WTC11 (cell line): ENCODE measurements around the gene PABPN1L. TPM values are rescaled to one million over a fixed set of nuclear protein-coding genes. Genes with fewer than 3 reads are reported as not detected.

Experiments used
- ATAC-seq: fragments of 200-7000 bp; cut with Tn5 transposase; 2 replicates; pipeline ENCODE4 v1.10.0; 2021; ENCODE audit warnings: mild to moderate bottlenecking, moderate library complexity
- CTCF ChIA-PET: fragments of 300-600 bp; sonication (Branson Sonifier 250); formaldehyde crosslinking; loops from one replicate; lab custom pipeline; 2021; ENCODE audit warnings: antibody characterized with exemption; lab: Charles Lee
- POLR2A ChIA-PET: fragments of 350-600 bp; sonication (Branson Sonifier 250); formaldehyde crosslinking; loops from one replicate; lab custom pipeline; 2021; ENCODE audit warnings: antibody characterized with exemption; lab: Charles Lee
- DNase-seq: peaks from one replicate; pipeline ENCODE4 v3.0.0; 2021; ENCODE audit warnings: low spot score
- H3K27ac Mint-ChIP-seq: 2 replicates; pipeline ENCODE4 v1.8.0; 2021; ENCODE audit warnings: mixed read lengths
- H3K27me3 Mint-ChIP-seq: 2 replicates; pipeline ENCODE4 v1.8.0; 2021; ENCODE audit warnings: low read depth, mild to moderate bottlenecking, moderate library complexity, mixed read lengths
- H3K36me3 Mint-ChIP-seq: 2 replicates; pipeline ENCODE4 v1.8.0; 2021; ENCODE audit warnings: mixed read lengths
- H3K4me1 Mint-ChIP-seq: 2 replicates; pipeline ENCODE4 v1.8.0; 2022; ENCODE audit warnings: mixed read lengths
- H3K4me3 Mint-ChIP-seq: 2 replicates; pipeline ENCODE4 v1.8.0; 2021; ENCODE audit warnings: mild to moderate bottlenecking, moderate library complexity, mixed read lengths
- H3K9me3 Mint-ChIP-seq: 2 replicates; pipeline ENCODE4 v1.8.0; 2021; ENCODE audit warnings: mixed read lengths
- AFF4 ChIP-seq: sonication (generic); formaldehyde crosslinking; IDR thresholded peaks from 2 replicates; pipeline ENCODE4 v1.8.1; 2023; ENCODE audit warnings: mild to moderate bottlenecking, missing genetic modification reagents, borderline replicate concordance
- ESRRA ChIP-seq: sonication (generic); formaldehyde crosslinking; IDR thresholded peaks from 2 replicates; pipeline ENCODE4 v1.8.1; 2022; ENCODE audit warnings: mild to moderate bottlenecking, missing genetic modification reagents, borderline replicate concordance
- FOXJ3 ChIP-seq: sonication (generic); formaldehyde crosslinking; IDR thresholded peaks from 2 replicates; pipeline ENCODE4 v1.9.0; 2021; ENCODE audit warnings: missing genetic modification reagents, mild to moderate bottlenecking, borderline replicate concordance
- FOXP1 ChIP-seq: sonication (generic); formaldehyde crosslinking; IDR thresholded peaks from 2 replicates; pipeline ENCODE4 v1.8.0; 2022; ENCODE audit warnings: missing genetic modification reagents, mild to moderate bottlenecking, moderate library complexity, borderline replicate concordance
- GABPB1 ChIP-seq: sonication (generic); formaldehyde crosslinking; IDR thresholded peaks from 2 replicates; pipeline ENCODE4 v1.8.1; 2023; ENCODE audit warnings: mild to moderate bottlenecking, missing genetic modification reagents
- GTF2I ChIP-seq: fragments of 250-450 bp; sonication (Bioruptor Pico); conservative IDR thresholded peaks from 2 replicates; pipeline ENCODE4 v1.4.0; 2021; ENCODE audit warnings: mild to moderate bottlenecking
- MLX ChIP-seq: sonication (generic); formaldehyde crosslinking; IDR thresholded peaks from 2 replicates; pipeline ENCODE4 v1.8.1; 2023; ENCODE audit warnings: mild to moderate bottlenecking, missing genetic modification reagents, moderate library complexity
- OVOL2 ChIP-seq: fragments of 250-450 bp; sonication (Bioruptor Pico); IDR thresholded peaks from 2 replicates; pipeline ENCODE4 v1.9.0; 2021; ENCODE audit warnings: mild to moderate bottlenecking, borderline replicate concordance
- SMAD3 ChIP-seq: sonication (generic); formaldehyde crosslinking; IDR thresholded peaks from 2 replicates; pipeline ENCODE4 v1.8.0; 2022; ENCODE audit warnings: missing genetic modification reagents, mild to moderate bottlenecking, borderline replicate concordance
- TEAD4 ChIP-seq: sonication (generic); formaldehyde crosslinking; IDR thresholded peaks from 2 replicates; pipeline ENCODE4 v1.8.0; 2022; ENCODE audit warnings: mild to moderate bottlenecking, missing genetic modification reagents
- USF1 ChIP-seq: sonication (generic); formaldehyde crosslinking; IDR thresholded peaks from 2 replicates; pipeline ENCODE4 v1.8.0; 2022; ENCODE audit warnings: mild to moderate bottlenecking, missing genetic modification reagents
- ZNF512 ChIP-seq: sonication (generic); formaldehyde crosslinking; IDR thresholded peaks from 2 replicates; pipeline ENCODE4 v1.8.1; 2022; ENCODE audit warnings: missing genetic modification reagents, borderline replicate concordance
- ZNF671 ChIP-seq: fragments of 250-450 bp; sonication (Bioruptor Pico); IDR thresholded peaks from 2 replicates; pipeline ENCODE4 v1.8.0; 2021; ENCODE audit warnings: mild to moderate bottlenecking
- ZSCAN18 ChIP-seq: fragments of 250-450 bp; sonication (Bioruptor Pico); IDR thresholded peaks from 2 replicates; pipeline ENCODE4 v2.1.2; 2022; ENCODE audit warnings: mild to moderate bottlenecking, moderate library complexity
- total RNA-seq: library from RNA; stranded (reverse); gene quantifications from 3 replicates; pipeline ENCODE4 v1.2.3, GENCODE V29; 2021
- TF ChIP-seq, protein P1 (sequence below): fragments of 250-450 bp; sonication (Bioruptor Pico); IDR thresholded peaks from 2 replicates; pipeline ENCODE4 v1.8.0; 2021; ENCODE audit warnings: mild to moderate bottlenecking
- TF ChIP-seq, protein P2 (sequence below): fragments of 250-450 bp; sonication (Bioruptor Pico); IDR thresholded peaks from 2 replicates; pipeline ENCODE4 v1.9.0; 2021; ENCODE audit warnings: mild to moderate bottlenecking
- TF ChIP-seq, protein P3 (sequence below): sonication (generic); formaldehyde crosslinking; IDR thresholded peaks from 2 replicates; pipeline ENCODE4 v1.8.1; 2022; ENCODE audit warnings: mild to moderate bottlenecking, moderate library complexity, missing genetic modification reagents

PABPN1L gene
- total RNA-seq, 1 experiment from 2014 or later, result not detected

GRCh38 chr16:88864521-88864920 is 1.9 kb downstream of the PABPN1L start (continued):
- TF ChIP-seq AFF4 (CRISPR knock-in tag) (no peak), SMAD3 (CRISPR knock-in tag) (no peak)

DNA sequence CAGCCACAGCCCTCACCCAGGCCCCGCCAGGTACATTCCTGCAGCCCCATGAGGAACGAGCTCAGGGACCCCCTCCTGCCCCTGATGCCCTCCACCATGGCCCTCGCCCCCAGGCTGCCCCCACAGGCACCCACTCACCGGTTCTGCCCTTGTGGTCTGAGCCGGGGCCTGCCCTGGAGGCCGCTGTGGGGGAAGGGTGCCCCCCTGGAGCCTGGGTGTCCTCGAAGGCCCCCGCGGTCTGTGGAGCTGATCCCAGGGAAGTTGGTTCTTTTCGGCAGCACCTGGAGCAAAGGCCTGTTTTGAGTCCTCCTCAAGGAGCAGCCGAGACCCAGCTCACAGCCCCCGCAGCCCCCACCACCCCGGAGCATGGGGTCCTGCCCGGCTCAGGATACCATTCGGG is 2.4 kb downstream of the PABPN1L start:
- no peak for TF ChIP-seq ZNF671 (CRISPR knock-in tag)
- Mint-ChIP-seq H3K27ac (no peak overlapping the region), H3K4me3 (no peak overlapping the region), H3K4me1 (no peaks in the 10 kb centered on the region), H3K36me3 (peaks cover 17% of the 10 kb centered on the region), H3K9me3 (no peaks in the 10 kb centered on the region), H3K27me3 (no peaks in the 10 kb centered on the region)
- no peak for DNase-seq
- no peak for ATAC-seq
- CTCF ChIA-PET, result interaction anchor here (0.6 to 1.9 kb wide), 5 partner anchors 17 to 303 kb away, joined by 3 to 7 read pairs (median 3); partner anchors contain the start of gene ACSF3
- POLR2A ChIA-PET, result no interaction called here

DNA sequence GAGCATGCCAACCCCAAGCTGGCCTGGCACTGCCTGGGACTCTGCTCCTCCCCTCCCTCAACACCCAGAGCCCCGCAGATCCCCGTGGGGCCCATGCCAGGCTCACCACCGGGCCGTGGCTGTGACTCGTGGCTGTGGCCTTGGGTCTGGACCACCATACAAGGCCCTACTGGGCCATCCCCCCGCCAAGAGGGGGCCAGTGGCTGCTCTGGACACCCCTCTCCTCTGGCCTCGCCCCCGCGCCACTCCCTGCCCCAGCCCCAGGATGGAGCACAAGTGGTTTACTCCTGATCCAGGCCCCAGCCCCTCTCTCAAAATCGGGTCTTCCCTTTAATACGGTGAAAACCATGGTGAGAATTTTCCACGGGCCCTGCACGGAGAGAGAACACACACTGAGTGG is 3.0 kb downstream of the PABPN1L start:
- TF ChIP-seq, protein P1, sequence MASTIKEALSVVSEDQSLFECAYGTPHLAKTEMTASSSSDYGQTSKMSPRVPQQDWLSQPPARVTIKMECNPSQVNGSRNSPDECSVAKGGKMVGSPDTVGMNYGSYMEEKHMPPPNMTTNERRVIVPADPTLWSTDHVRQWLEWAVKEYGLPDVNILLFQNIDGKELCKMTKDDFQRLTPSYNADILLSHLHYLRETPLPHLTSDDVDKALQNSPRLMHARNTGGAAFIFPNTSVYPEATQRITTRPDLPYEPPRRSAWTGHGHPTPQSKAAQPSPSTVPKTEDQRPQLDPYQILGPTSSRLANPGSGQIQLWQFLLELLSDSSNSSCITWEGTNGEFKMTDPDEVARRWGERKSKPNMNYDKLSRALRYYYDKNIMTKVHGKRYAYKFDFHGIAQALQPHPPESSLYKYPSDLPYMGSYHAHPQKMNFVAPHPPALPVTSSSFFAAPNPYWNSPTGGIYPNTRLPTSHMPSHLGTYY, result no peak
- TF ChIP-seq FOXJ3 (CRISPR knock-in tag) (no peak), GABPB1 (CRISPR knock-in tag) (no peak), GTF2I (CRISPR knock-in tag) (no peak), USF1 (CRISPR knock-in tag) (no peak)
- ATAC-seq (no peak), DNase-seq (no peak)
- Mint-ChIP-seq H3K9me3 (no peaks in the 10 kb centered on the region), H3K27ac (no peak overlapping the region), H3K27me3 (no peaks in the 10 kb centered on the region), H3K36me3 (peaks cover 21% of the 10 kb centered on the region), H3K4me3 (no peak overlapping the region), H3K4me1 (peaks cover under 1% of the 10 kb centered on the region; the same call in 1 of the 2 replicates)
- ChIA-PET POLR2A (no interaction called here), CTCF (interaction anchor here (0.7 to 1.9 kb wide), 2 partner anchors 48 to 297 kb away, joined by 3 to 5 read pairs; no protein-coding TSS in a partner anchor)

DNA sequence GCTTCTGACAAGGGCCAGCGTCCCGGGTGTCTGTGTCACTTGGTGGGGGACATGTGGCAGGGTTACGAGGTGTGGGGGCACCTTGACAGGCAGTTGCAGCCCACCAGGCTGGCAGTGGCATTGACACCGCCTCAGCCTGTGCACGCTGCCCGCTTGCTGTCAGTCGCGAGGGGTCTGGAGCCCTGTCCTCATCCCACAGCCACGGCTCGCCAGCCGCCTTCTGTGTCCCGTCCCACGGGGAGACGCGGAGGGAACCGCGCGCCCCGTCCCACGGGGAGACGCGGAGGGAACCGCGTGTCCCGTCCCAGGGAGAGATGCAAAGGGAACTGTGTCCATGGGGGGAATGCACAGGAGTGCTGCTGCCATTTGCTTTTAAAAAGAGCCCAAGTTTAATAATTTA is 3.5 kb downstream of the PABPN1L start:
- CTCF ChIA-PET, result interaction anchor here (1.9 kb wide), 1 partner anchor 47 kb away, joined by 5 read pairs; no protein-coding TSS in a partner anchor
- peaks cover 4% of the 10 kb centered on the region for H3K4me1 Mint-ChIP-seq
- DNase-seq, result no peak
- ATAC-seq, result no peak
- no peaks in the 10 kb centered on the region for H3K27me3 Mint-ChIP-seq
- H3K27ac Mint-ChIP-seq, result no peak overlapping the region
- H3K36me3 Mint-ChIP-seq, result peaks cover 22% of the 10 kb centered on the region
- no peaks in the 10 kb centered on the region for H3K9me3 Mint-ChIP-seq
- no peak overlapping the region for H3K4me3 Mint-ChIP-seq
- POLR2A ChIA-PET, result no interaction called here
- TF ChIP-seq, protein P2, sequence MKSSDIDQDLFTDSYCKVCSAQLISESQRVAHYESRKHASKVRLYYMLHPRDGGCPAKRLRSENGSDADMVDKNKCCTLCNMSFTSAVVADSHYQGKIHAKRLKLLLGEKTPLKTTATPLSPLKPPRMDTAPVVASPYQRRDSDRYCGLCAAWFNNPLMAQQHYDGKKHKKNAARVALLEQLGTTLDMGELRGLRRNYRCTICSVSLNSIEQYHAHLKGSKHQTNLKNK (CRISPR knock-in tag), result no peak
- TF ChIP-seq OVOL2 (CRISPR knock-in tag) (no peak), ZSCAN18 (no peak), ZNF512 (CRISPR knock-in tag) (no peak), TEAD4 (CRISPR knock-in tag) (no peak), FOXP1 (CRISPR knock-in tag) (no peak), MLX (CRISPR knock-in tag) (no peak), ESRRA (CRISPR knock-in tag) (no peak)
- TF ChIP-seq, protein P3, sequence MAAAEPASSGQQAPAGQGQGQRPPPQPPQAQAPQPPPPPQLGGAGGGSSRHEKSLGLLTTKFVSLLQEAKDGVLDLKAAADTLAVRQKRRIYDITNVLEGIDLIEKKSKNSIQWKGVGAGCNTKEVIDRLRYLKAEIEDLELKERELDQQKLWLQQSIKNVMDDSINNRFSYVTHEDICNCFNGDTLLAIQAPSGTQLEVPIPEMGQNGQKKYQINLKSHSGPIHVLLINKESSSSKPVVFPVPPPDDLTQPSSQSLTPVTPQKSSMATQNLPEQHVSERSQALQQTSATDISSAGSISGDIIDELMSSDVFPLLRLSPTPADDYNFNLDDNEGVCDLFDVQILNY (CRISPR knock-in tag), result no peak
- TF ChIP-seq, protein P1, result no peak
